HEK293 (cell line): ENCODE data around the gene NR1H2.

Experiments
- BCL11A ChIP-seq: fragments of 450-650 bp; formaldehyde crosslinking; IDR thresholded peaks from 2 replicates; pipeline ENCODE4 v1.5.1; 2016; ENCODE audit warnings: low read depth, missing biosample characterization, missing genetic modification characterization
- BCL6B ChIP-seq: fragments of 450-650 bp; formaldehyde crosslinking; IDR thresholded peaks from 2 replicates; pipeline ENCODE4 v1.5.1; 2017; ENCODE audit warnings: missing biosample characterization, missing genetic modification characterization
- EGR2 ChIP-seq: fragments of 450-650 bp; formaldehyde crosslinking; IDR thresholded peaks from 2 replicates; pipeline ENCODE4 v1.5.1; 2016; ENCODE audit warnings: low read depth, missing biosample characterization, missing genetic modification characterization
- GFI1B ChIP-seq: fragments of 450-650 bp; formaldehyde crosslinking; IDR thresholded peaks from 2 replicates; pipeline ENCODE4 v1.5.1; 2016; ENCODE audit warnings: missing biosample characterization, missing genetic modification characterization
- GLIS1 ChIP-seq: fragments of 450-650 bp; formaldehyde crosslinking; IDR thresholded peaks from 2 replicates; pipeline ENCODE4 v1.5.1; 2016; ENCODE audit warnings: missing biosample characterization, missing genetic modification characterization
- GLIS2 ChIP-seq: fragments of 450-650 bp; formaldehyde crosslinking; IDR thresholded peaks from 2 replicates; pipeline ENCODE4 v1.5.1; 2016; ENCODE audit warnings: missing biosample characterization, missing genetic modification characterization
- KLF1 ChIP-seq: fragments of 450-650 bp; formaldehyde crosslinking; IDR thresholded peaks from 2 replicates; pipeline ENCODE4 v1.5.1; 2016; ENCODE audit warnings: missing biosample characterization, missing genetic modification characterization
- KLF17 ChIP-seq: fragments of 450-650 bp; formaldehyde crosslinking; IDR thresholded peaks from 2 replicates; pipeline ENCODE4 v1.5.1; 2016; ENCODE audit warnings: missing biosample characterization, missing genetic modification characterization
- KLF9 ChIP-seq: fragments of 450-650 bp; formaldehyde crosslinking; IDR thresholded peaks from 2 replicates; pipeline ENCODE4 v1.5.1; 2016; ENCODE audit warnings: missing biosample characterization, missing genetic modification characterization, low read depth
- PATZ1 ChIP-seq: fragments of 450-650 bp; formaldehyde crosslinking; IDR thresholded peaks from 2 replicates; pipeline ENCODE4 v1.5.1; 2016; ENCODE audit warnings: missing biosample characterization, missing genetic modification characterization
- PRDM4 ChIP-seq: fragments of 450-650 bp; formaldehyde crosslinking; IDR thresholded peaks from 2 replicates; pipeline ENCODE4 v1.5.1; 2017; ENCODE audit warnings: missing biosample characterization, missing genetic modification characterization
- REST ChIP-seq: fragments of 450-650 bp; formaldehyde crosslinking; IDR thresholded peaks from 2 replicates; pipeline ENCODE4 v1.5.1; 2016; ENCODE audit warnings: missing biosample characterization, missing genetic modification characterization
- SP2 ChIP-seq: fragments of 450-650 bp; formaldehyde crosslinking; IDR thresholded peaks from 2 replicates; pipeline ENCODE4 v1.5.1; 2016; ENCODE audit warnings: missing biosample characterization, missing genetic modification characterization
- SP3 ChIP-seq: fragments of 450-650 bp; formaldehyde crosslinking; IDR thresholded peaks from 2 replicates; pipeline ENCODE4 v1.5.1; 2016; ENCODE audit warnings: missing biosample characterization, missing genetic modification characterization
- SP7 ChIP-seq: fragments of 450-650 bp; formaldehyde crosslinking; IDR thresholded peaks from 2 replicates; pipeline ENCODE4 v1.5.1; 2016; ENCODE audit warnings: missing biosample characterization, missing genetic modification characterization
- TCF7L2 ChIP-seq: IDR thresholded peaks from 2 replicates; pipeline ENCODE4 v1.6.1; 2011; ENCODE audit warnings: low read depth, mild to moderate bottlenecking, inconsistent platforms, low read length, moderate library complexity, borderline replicate concordance
- ZBTB21 ChIP-seq: fragments of 450-650 bp; formaldehyde crosslinking; IDR thresholded peaks from 2 replicates; pipeline ENCODE4 v1.5.1; 2017; ENCODE audit warnings: missing biosample characterization, missing genetic modification characterization
- ZBTB26 ChIP-seq: fragments of 450-650 bp; formaldehyde crosslinking; optimal IDR thresholded peaks from 2 replicates; pipeline ENCODE3; 2016; ENCODE audit warnings: missing biosample characterization, mild to moderate bottlenecking, missing genetic modification characterization
- ZBTB7A ChIP-seq: fragments of 450-650 bp; formaldehyde crosslinking; IDR thresholded peaks from 2 replicates; pipeline ENCODE4 v1.5.1; 2016; ENCODE audit warnings: low read depth, missing biosample characterization, missing genetic modification characterization
- ZFP37 ChIP-seq: fragments of 450-650 bp; formaldehyde crosslinking; IDR thresholded peaks from 2 replicates; pipeline ENCODE4 v1.5.1; 2016; ENCODE audit warnings: missing biosample characterization, missing genetic modification characterization
- ZNF24 ChIP-seq: fragments of 450-650 bp; formaldehyde crosslinking; IDR thresholded peaks from 2 replicates; pipeline ENCODE4 v1.5.1; 2016; ENCODE audit warnings: missing biosample characterization, missing genetic modification characterization
- ZNF366 ChIP-seq: fragments of 450-650 bp; formaldehyde crosslinking; conservative IDR thresholded peaks from 2 replicates; pipeline ENCODE4 v1.5.1; 2016; ENCODE audit warnings: missing biosample characterization, missing genetic modification characterization
- ZNF416 ChIP-seq: fragments of 450-650 bp; formaldehyde crosslinking; IDR thresholded peaks from 2 replicates; pipeline ENCODE4 v1.5.1; 2016; ENCODE audit warnings: missing biosample characterization, missing genetic modification characterization
- ZNF488 ChIP-seq: fragments of 450-650 bp; formaldehyde crosslinking; IDR thresholded peaks from 2 replicates; pipeline ENCODE4 v1.5.1; 2016; ENCODE audit warnings: missing biosample characterization, missing genetic modification characterization
- ZNF561 ChIP-seq: fragments of 450-650 bp; IDR thresholded peaks from 2 replicates; pipeline ENCODE4 v1.5.1; 2018; ENCODE audit warnings: missing biosample characterization, missing genetic modification characterization, borderline replicate concordance
- ZNF660 ChIP-seq: fragments of 450-650 bp; IDR thresholded peaks from 2 replicates; pipeline ENCODE4 v1.5.1; 2018; ENCODE audit warnings: missing biosample characterization, mild to moderate bottlenecking, missing genetic modification characterization
- ZNF792 ChIP-seq: fragments of 450-650 bp; formaldehyde crosslinking; IDR thresholded peaks from 2 replicates; pipeline ENCODE4 v1.5.1; 2016; ENCODE audit warnings: missing biosample characterization, missing genetic modification characterization

The NR1H2 gene

GRCh38 chr19:50330365-50331078, 45.7 kb upstream of the NR1H2 start (continued):
- no peak for TF ChIP-seq TCF7L2
- TF ChIP-seq ZBTB21 (tag by site-specific recombination) = no peak
- peak; percentile 24; the same call in 1 of the 2 replicates for TF ChIP-seq KLF1 (tag by site-specific recombination)
- no peak for TF ChIP-seq REST (tag by site-specific recombination)
- TF ChIP-seq ZNF561 (tag by site-specific recombination) = no peak
- TF ChIP-seq BCL11A (tag by site-specific recombination) = 0 out of 2 replicates have a peak, but pooled peaks have one; percentile 48
- TF ChIP-seq ZBTB26 (tag by site-specific recombination) = peak; percentile 14
- peak; percentile 58 for TF ChIP-seq KLF9 (tag by site-specific recombination)
- TF ChIP-seq ZNF416 (tag by site-specific recombination) = 0 out of 2 replicates have a peak, but pooled peaks have one; percentile 51
- TF ChIP-seq KLF17 (tag by site-specific recombination) = peak; percentile 69
- no peak for TF ChIP-seq ZNF488 (tag by site-specific recombination)
- TF ChIP-seq ZNF660 (tag by site-specific recombination) = 0 out of 2 replicates have a peak, but pooled peaks have one; percentile 30
- TF ChIP-seq ZNF366 (tag by site-specific recombination) = peak; percentile 73
- 0 out of 2 replicates have a peak, but pooled peaks have one; percentile 4 for TF ChIP-seq PRDM4 (tag by site-specific recombination)
- TF ChIP-seq GFI1B (tag by site-specific recombination) = no peak
- peak; percentile 42 for TF ChIP-seq GLIS1 (tag by site-specific recombination)
- TF ChIP-seq EGR2 = 0 out of 2 replicates have a peak, but pooled peaks have one; percentile 26
- no peak for TF ChIP-seq ZNF792 (tag by site-specific recombination)
- no peak for TF ChIP-seq ZFP37 (tag by site-specific recombination)
- peak; percentile 76 for TF ChIP-seq SP2 (tag by site-specific recombination)
- TF ChIP-seq SP7 (tag by site-specific recombination) = peak; percentile 34; the same call in 1 of the 2 replicates
- TF ChIP-seq BCL6B (tag by site-specific recombination) = 0 out of 2 replicates have a peak, but pooled peaks have one; percentile 6
- TF ChIP-seq PATZ1 = peak; percentile 53
- TF ChIP-seq ZNF24 = 0 out of 2 replicates have a peak, but pooled peaks have one; percentile 44
- TF ChIP-seq ZBTB7A = no peak
- no peak for TF ChIP-seq GLIS2 (tag by site-specific recombination)
- TF ChIP-seq SP3 = peak; percentile 83
